HCT116 (cell line): ENCODE measurements around the gene ELANE.
A peak's percentile ranks its signal among the peaks of the same experiment; 100 is the strongest.

Experiments used
- EZH2 ChIP-seq: fragments of 200-600 bp; sonication (generic); IDR thresholded peaks from 2 replicates; pipeline ENCODE4 v1.6.1; 2017; ENCODE audit warnings: antibody characterized with exemption, mixed run types
- EZH2phosphoT487 ChIP-seq: fragments of 200-600 bp; IDR thresholded peaks from 2 replicates; pipeline ENCODE4 v1.6.1; 2018; ENCODE audit warnings: antibody characterized with exemption, borderline replicate concordance
- FOSL1 ChIP-seq: IDR thresholded peaks from 2 replicates; pipeline ENCODE4 v1.6.1; 2012; ENCODE audit warnings: low read depth
- POLR2AphosphoS5 ChIP-seq: IDR thresholded peaks from 2 replicates; pipeline ENCODE4 v1.6.1; 2011; ENCODE audit warnings: mild to moderate bottlenecking, low read depth, low read length, moderate library complexity
- RAD21 ChIP-seq: IDR thresholded peaks from 2 replicates; pipeline ENCODE4 v1.6.1; 2012; ENCODE audit warnings: low read depth, mild to moderate bottlenecking
- SP1 ChIP-seq: IDR thresholded peaks from 2 replicates; pipeline ENCODE4 v1.6.1; 2012; ENCODE audit warnings: low read depth
- YY1 ChIP-seq: IDR thresholded peaks from 2 replicates; pipeline ENCODE4 v1.6.1; 2011; ENCODE audit warnings: low read length, low read depth, moderate library complexity, mild to moderate bottlenecking; ENCODE audit not compliant: insufficient replicate concordance; ENCODE audit errors: extremely low read depth
- TF ChIP-seq, protein P1 (sequence below), 3 experiments: fragments of 200-600 bp in 1 of 3; sonication (generic) in 1 of 3; IDR thresholded peaks in 2 of 3; conservative IDR thresholded peaks in 1 of 3; 2 replicates each; pipeline ENCODE4 v1.5.1; 2012 to 2017; ENCODE audit warnings: low read depth in 2 of 3, low read length in 2 of 3, antibody characterized with exemption in 1 of 3, borderline replicate concordance in 1 of 3, control low read depth in 1 of 3, mild to moderate bottlenecking in 1 of 3, mixed read lengths in 1 of 3, mixed run types in 1 of 3, moderate library complexity in 1 of 3; ENCODE audit not compliant: insufficient read depth in 1 of 3

DNA sequence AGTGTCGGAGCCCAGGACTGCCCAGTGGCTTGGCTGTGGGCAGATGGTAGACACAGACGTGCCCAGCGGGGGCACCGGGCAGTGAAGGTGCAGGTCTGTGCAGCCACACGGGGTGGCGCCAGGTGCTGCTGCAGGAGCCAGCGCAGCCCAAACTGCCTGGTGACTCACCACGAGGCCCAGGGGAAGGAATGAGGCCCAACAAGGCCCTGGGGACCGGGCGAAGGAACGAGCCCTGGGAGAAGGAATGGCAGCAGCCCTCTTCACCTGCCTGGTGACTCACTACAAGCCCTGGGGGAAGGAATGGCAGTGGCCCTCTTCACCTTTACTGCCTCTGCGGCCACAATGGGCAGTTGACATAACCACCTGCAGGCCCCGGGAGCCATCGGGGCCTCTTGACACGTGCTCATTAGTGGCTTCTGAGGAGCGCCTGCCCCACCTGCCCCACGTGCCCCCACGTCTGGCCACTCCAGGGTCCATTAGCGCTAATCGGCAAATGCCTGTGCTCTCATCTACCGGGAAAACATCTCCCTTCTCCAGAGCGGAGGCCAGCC, 31.6 kb downstream of the ELANE start:
- TF ChIP-seq, protein P1, sequence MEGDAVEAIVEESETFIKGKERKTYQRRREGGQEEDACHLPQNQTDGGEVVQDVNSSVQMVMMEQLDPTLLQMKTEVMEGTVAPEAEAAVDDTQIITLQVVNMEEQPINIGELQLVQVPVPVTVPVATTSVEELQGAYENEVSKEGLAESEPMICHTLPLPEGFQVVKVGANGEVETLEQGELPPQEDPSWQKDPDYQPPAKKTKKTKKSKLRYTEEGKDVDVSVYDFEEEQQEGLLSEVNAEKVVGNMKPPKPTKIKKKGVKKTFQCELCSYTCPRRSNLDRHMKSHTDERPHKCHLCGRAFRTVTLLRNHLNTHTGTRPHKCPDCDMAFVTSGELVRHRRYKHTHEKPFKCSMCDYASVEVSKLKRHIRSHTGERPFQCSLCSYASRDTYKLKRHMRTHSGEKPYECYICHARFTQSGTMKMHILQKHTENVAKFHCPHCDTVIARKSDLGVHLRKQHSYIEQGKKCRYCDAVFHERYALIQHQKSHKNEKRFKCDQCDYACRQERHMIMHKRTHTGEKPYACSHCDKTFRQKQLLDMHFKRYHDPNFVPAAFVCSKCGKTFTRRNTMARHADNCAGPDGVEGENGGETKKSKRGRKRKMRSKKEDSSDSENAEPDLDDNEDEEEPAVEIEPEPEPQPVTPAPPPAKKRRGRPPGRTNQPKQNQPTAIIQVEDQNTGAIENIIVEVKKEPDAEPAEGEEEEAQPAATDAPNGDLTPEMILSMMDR (IDR thresholded peaks at IDR 0.05 in 2 of 3, conservative IDR thresholded peaks at IDR 0.05 in 1 of 3; ENCODE audit: borderline replicate concordance in 1 of 3, insufficient read depth in 1 of 3, low read depth in 2 of 3, low read length in 2 of 3), result peak; percentile 72 to 90 (median 80)
- TF ChIP-seq YY1, result peak; percentile 20
- no peak for TF ChIP-seq EZH2phosphoT487
- TF ChIP-seq RAD21, result peak; percentile 96
- TF ChIP-seq FOSL1, result peak; percentile 92
- TF ChIP-seq EZH2, result no peak
- TF ChIP-seq POLR2AphosphoS5, result peak; percentile 67
- peak; percentile 85 for TF ChIP-seq SP1
